SK-N-SH treated with all-trans-retinoic acid at 6 μM for 48 hours (cell line): ENCODE results near the gene CDH4.

Source experiments
- RARB ChIP-seq: fragments of 250-450 bp; sonication (Bioruptor Pico); IDR thresholded peaks from 2 replicates; pipeline ENCODE4 v1.8.0; 2021; ENCODE audit warnings: mild to moderate bottlenecking, moderate library complexity
- TCF4 ChIP-seq: fragments of 250-450 bp; sonication (Bioruptor Pico); IDR thresholded peaks from 2 replicates; pipeline ENCODE4 v1.8.0; 2021; ENCODE audit warnings: mild to moderate bottlenecking, moderate library complexity, borderline replicate concordance
- ZFP3 ChIP-seq: fragments of 250-450 bp; sonication (Bioruptor Pico); IDR thresholded peaks from 2 replicates; pipeline ENCODE4 v1.5.0; 2020; ENCODE audit warnings: mild to moderate bottlenecking, moderate library complexity

- TF ChIP-seq RARB (CRISPR knock-in tag) (no peak), ZFP3 (CRISPR knock-in tag) (no peak), TCF4 (CRISPR knock-in tag) (no peak)
Observed at GRCh38 chr20:61724376-61724775, 472.3 kb downstream of the CDH4 start.
